ENCODE data around the gene ZNF451.

GRCh38 chr6:57193177-57193576 lies 103.2 kb downstream of the ZNF451 start:
- TF ChIP-seq CTCF (IDR thresholded peaks at IDR 0.05) (no peak), EZH2 (IDR thresholded peaks at IDR 0.05; ENCODE audit: borderline replicate concordance, insufficient read depth, low read depth, low read length, poor library complexity, severe bottlenecking) (no peak)

Measured in B cell (primary cell).